Tibial artery (tissue), 4 donors: ENCODE results near the gene DHX15.

Experiments used
- DNase-seq, 2 donors: peaks; one replicate each; pipeline ENCODE4 v3.0.0-alpha.2; 2019
- H3K27ac ChIP-seq, 2 donors: fragments of 200-600 bp; sonication (generic) in 1 of 2; 1 replicate in 1 of 2; 2 replicates in 1 of 2; pipeline ENCODE4 v1.5.1; 2018 to 2019; ENCODE audit warnings: mild to moderate bottlenecking in 1 of 2
- H3K27me3 ChIP-seq, 2 donors: fragments of 200-600 bp; sonication (generic) in 1 of 2; one replicate each; pipeline versions ENCODE4 v1.5.1 to v1.6.0; 2016 to 2019
- H3K36me3 ChIP-seq, 3 donors: fragments of 200-600 bp; sonication (generic) in 2 of 3; one replicate each; pipeline ENCODE4 v1.5.1; 2016 to 2019; ENCODE audit warnings: mild to moderate bottlenecking in 2 of 3
- H3K4me1 ChIP-seq, 4 donors: fragments of 200-600 bp; sonication (generic) in 2 of 4; 1 replicate in 3 of 4; 2 replicates in 1 of 4; pipeline ENCODE4 v1.5.1; 2016 to 2019
- H3K4me3 ChIP-seq, 2 donors: fragments of 200-600 bp; sonication (generic) in 1 of 2; 1 replicate in 1 of 2; 2 replicates in 1 of 2; pipeline ENCODE4 v1.5.1; 2018 to 2019; ENCODE audit warnings: mild to moderate bottlenecking in 2 of 2
- H3K9me3 ChIP-seq, 3 donors: fragments of 200-600 bp; sonication (generic) in 1 of 3; one replicate each; pipeline ENCODE4 v1.5.1; 2016 to 2019
- CTCF ChIP-seq, 2 experiments: fragments of 200-600 bp in 1 of 2; fragments of 450-650 bp in 1 of 2; IDR thresholded peaks; one replicate each; pipeline ENCODE4 v1.5.1; 2017 to 2019; ENCODE audit warnings: antibody characterized with exemption in 2 of 2, mild to moderate bottlenecking in 1 of 2, moderate library complexity in 1 of 2
- intact Hi-C: fragments of 100-400 bp; cut with DNase I; formaldehyde crosslinking; loops from one replicate; pipeline ENCODE4 v1.15.0; 2023; ENCODE audit warnings: low total_unique reads

The DHX15 gene

DNA sequence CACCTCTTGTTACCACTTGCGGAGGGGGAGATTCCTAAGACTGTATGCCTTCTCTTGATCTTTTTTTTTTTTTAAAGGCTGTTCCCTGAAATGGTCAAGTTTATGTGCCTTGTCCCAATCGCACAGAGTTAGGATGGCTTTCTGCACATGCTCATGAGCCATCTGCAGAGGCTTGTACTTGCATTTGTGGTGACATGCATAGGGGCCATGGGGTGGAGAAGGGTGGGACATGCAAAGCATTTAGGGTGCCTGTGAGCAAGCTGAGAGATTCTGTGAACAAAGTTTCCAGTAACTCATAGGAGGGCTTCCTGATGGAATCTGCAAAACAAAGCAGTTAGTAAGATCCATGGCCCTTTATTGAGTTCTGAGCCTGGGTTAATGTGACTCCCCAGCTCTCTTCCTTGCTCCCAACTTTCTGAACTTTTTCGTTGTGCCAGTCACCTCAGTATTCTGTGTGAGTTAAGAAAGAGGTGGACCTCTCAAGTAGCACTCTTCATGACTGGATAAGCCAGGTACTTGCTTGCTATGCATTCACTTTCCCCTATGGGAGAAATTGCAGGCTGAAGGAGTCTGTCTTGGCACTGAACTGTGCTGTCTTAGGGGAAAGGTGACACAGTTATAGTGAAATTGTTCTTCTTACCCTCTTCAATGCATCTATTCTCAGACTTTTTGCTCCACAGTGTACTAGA is 37.9 kb upstream of the DHX15 start:
- Histone ChIP-seq H3K27me3 (no peaks in the 10 kb centered on the region), H3K9me3 (peaks cover 0 to 7% (median 0%) of the 10 kb centered on the region in 3 donors), H3K36me3 (no peaks in the 10 kb centered on the region), H3K4me1 (no peaks in the 10 kb centered on the region), H3K4me3 (no peak overlapping the region), H3K27ac (no peak overlapping the region)
- no peak for TF ChIP-seq CTCF (IDR thresholded peaks at IDR 0.05)
- DNase-seq, result no peak
- intact Hi-C loops, result no loop called here

GRCh38 chr4:24615977-24616376 is 31.6 kb upstream of the DHX15 start:
- peaks cover 0 to 3% (median 0%) of the 10 kb centered on the region in 3 donors for H3K9me3 ChIP-seq

DNA sequence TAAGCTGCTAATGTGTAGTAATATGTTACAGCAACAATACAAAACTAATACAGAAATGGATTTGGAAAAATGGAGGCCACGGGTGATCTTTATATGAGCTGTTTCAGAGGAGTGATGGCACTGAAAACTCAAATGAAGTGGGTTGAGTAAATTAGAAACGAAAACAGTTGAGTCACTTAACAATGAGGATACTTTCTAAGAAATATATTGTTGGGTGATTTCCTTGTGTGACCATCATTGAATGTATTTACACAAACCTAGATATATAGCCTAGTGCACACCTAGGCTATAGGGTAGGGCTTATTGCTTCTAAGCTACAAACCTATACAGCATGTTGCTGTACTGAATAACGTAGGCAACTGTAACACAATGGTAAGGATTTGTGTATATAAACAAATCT is 30.5 kb upstream of the DHX15 start:
- Histone ChIP-seq H3K4me3 (no peak overlapping the region), H3K9me3 (no peaks in the 10 kb centered on the region), H3K4me1 (no peaks in the 10 kb centered on the region), H3K36me3 (no peaks in the 10 kb centered on the region), H3K27ac (no peak overlapping the region), H3K27me3 (no peaks in the 10 kb centered on the region)
- no peak for DNase-seq
- intact Hi-C loops, result no loop called here
- no peak for TF ChIP-seq CTCF (IDR thresholded peaks at IDR 0.05)

More at GRCh38 chr4:24615977-24616376, 31.6 kb upstream of the DHX15 start:
- no peaks in the 10 kb centered on the region for H3K4me1 ChIP-seq
- H3K36me3 ChIP-seq, result no peaks in the 10 kb centered on the region
- DNase-seq, result no peak
- H3K4me3 ChIP-seq, result no peak overlapping the region
- no peak overlapping the region for H3K27ac ChIP-seq
- no peaks in the 10 kb centered on the region for H3K27me3 ChIP-seq
- no peak for TF ChIP-seq CTCF (IDR thresholded peaks at IDR 0.05)
- intact Hi-C loops, result no loop called here

DNA sequence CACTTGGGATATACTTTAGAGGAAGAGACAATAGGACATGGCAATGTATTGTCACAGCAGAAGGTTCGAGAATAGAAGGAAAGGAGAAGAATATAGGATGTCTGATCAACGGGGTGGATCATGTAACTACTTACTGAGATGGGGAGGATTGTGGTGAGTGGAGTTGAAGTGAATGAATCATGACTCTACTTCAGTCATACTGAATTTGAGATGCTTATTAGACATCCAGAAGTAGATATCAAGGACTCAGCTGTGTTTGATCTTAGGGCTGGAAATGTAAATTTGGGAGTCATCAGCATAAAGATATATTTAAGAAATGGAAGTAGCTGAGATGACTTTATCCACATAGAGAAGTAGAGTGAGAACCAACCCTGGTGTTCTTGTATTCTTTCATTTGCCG is 29.1 kb upstream of the DHX15 start:
- Histone ChIP-seq H3K36me3 (no peaks in the 10 kb centered on the region), H3K27me3 (no peaks in the 10 kb centered on the region), H3K4me1 (no peaks in the 10 kb centered on the region), H3K9me3 (no peaks in the 10 kb centered on the region), H3K27ac (no peak overlapping the region), H3K4me3 (no peak overlapping the region)
- DNase-seq, result no peak
- no peak for TF ChIP-seq CTCF (IDR thresholded peaks at IDR 0.05)
- intact Hi-C loops, result no loop called here

DNA sequence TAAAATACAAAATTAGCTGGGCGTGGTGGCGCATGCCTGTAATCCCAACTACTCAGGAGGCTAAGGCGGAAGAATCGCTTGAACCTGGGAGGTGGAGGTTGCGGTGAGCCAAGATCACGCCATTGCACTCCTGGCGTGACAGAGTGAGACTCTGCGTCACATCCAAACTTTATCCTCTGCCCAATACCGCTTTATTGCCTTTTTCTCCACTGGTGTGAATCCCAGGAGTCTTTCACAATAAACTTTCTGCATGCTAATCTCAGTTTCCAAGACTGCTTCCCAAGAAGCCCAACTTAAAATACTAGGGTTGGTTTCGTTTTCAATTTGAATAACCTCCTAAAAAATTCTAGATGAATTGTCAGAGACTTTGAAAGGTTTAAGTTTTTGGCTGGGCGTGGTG is 27.2 kb upstream of the DHX15 start:
- no peak overlapping the region for H3K27ac ChIP-seq
- intact Hi-C loops, result no loop called here
- H3K4me1 ChIP-seq, result no peaks in the 10 kb centered on the region
- TF ChIP-seq CTCF (IDR thresholded peaks at IDR 0.05), result no peak
- DNase-seq, result no peak
- no peaks in the 10 kb centered on the region for H3K9me3 ChIP-seq
- no peak overlapping the region for H3K4me3 ChIP-seq
- H3K27me3 ChIP-seq, result no peaks in the 10 kb centered on the region
- H3K36me3 ChIP-seq, result no peaks in the 10 kb centered on the region

GRCh38 chr4:24607334-24607733 is 23.0 kb upstream of the DHX15 start:
- no peaks in the 10 kb centered on the region for H3K9me3 ChIP-seq
- intact Hi-C loops, result no loop called here
- H3K36me3 ChIP-seq, result no peaks in the 10 kb centered on the region
- H3K27me3 ChIP-seq, result no peaks in the 10 kb centered on the region
- no peaks in the 10 kb centered on the region for H3K4me1 ChIP-seq
- no peak for DNase-seq
- no peak for TF ChIP-seq CTCF (IDR thresholded peaks at IDR 0.05)
- no peak overlapping the region for H3K27ac ChIP-seq
- no peak overlapping the region for H3K4me3 ChIP-seq
